ENCODE results near the gene TLR1. TPM values are rescaled to one million over a fixed set of nuclear protein-coding genes. Genes with fewer than 3 reads are reported as not detected.

Gene TLR1
- total RNA-seq (2022; extraction: Qiagen RNA extraction; ENCODE audit: low read depth) = 0.15 to 0.99 TPM (median 0.76 TPM) in 5 replicates

GRCh38 chr4:38804654-38805295 is at the start of gene TLR1:
Gene TLR1, minus strand, starts transcription at chr4:38804791. Its CDS starts 5,960 bp downstream, at chr4:38798831.

GRCh38 chr4:38782452-38783108 is 22.0 kb downstream of the TLR1 start, which contains the start of gene TLR10:
Gene TLR10, minus strand, starts transcription at chr4:38782990. Its CDS starts 7,400 bp downstream, at chr4:38775590.

Other genes starting within 250 kb of the TLR1 start
- gene KLF3, start 140.6 kb downstream of the TLR1 start, total RNA-seq (2022; extraction: Qiagen RNA extraction; ENCODE audit: low read depth) = 11.0 to 13.9 TPM (median 12.6 TPM) in 5 replicates
- 0.05 TPM in 3 of 5 replicates, not detected in the others for gene TLR10, start 21.8 kb downstream of the TLR1 start, total RNA-seq (2022; extraction: Qiagen RNA extraction; ENCODE audit: low read depth)
- gene TLR6, start 52.0 kb upstream of the TLR1 start, total RNA-seq (2022; extraction: Qiagen RNA extraction; ENCODE audit: low read depth) = 4.7 to 7.1 TPM (median 5.5 TPM) in 5 replicates
- gene FAM114A1, start 63.0 kb upstream of the TLR1 start, total RNA-seq (2022; extraction: Qiagen RNA extraction; ENCODE audit: low read depth) = 23.9 to 41.6 TPM (median 38.2 TPM) in 5 replicates
- gene TMEM156, start 227.6 kb upstream of the TLR1 start, total RNA-seq (2022; extraction: Qiagen RNA extraction; ENCODE audit: low read depth) = 19.5 to 27.1 TPM (median 23.1 TPM) in 5 replicates

Data from A549 treated with DMSO at 1 μM for 4 hours (cell line).